Measurements from ENCODE around the gene LAMB1. TPM values are rescaled to one million over a fixed set of nuclear protein-coding genes. Genes with fewer than 3 reads are reported as not detected.
A peak's percentile ranks its signal among the peaks of the same experiment; 100 is the strongest.

The LAMB1 gene
- total and polyA plus RNA-seq, 2 of the 13 experiments (the other 11 are each of a cell fraction or from before 2014, with no cell fraction given): 109 to 124 TPM

- TF ChIP-seq TCF7L2 (IDR thresholded peaks at IDR 0.05; ENCODE audit: low read depth, low read length): no peak
- no peak for TF ChIP-seq HOXA5 (CRISPR knock-in tag; IDR thresholded peaks at IDR 0.05)
- TF ChIP-seq ZNF484 (CRISPR knock-in tag; IDR thresholded peaks at IDR 0.05; ENCODE audit: borderline replicate concordance, low read depth): no peak
- TF ChIP-seq ZNF879 (CRISPR knock-in tag; IDR thresholded peaks at IDR 0.05): no peak
- TF ChIP-seq KMT2A (CRISPR knock-in tag; IDR thresholded peaks at IDR 0.05): 0 out of 2 replicates have a peak, but pooled peaks have one; percentile 26
- TF ChIP-seq NR2F2 (IDR thresholded peaks at IDR 0.05; ENCODE audit: borderline replicate concordance, low read depth): peak; percentile 58; the same call in 1 of the 2 replicates
- TF ChIP-seq HNRNPL (IDR thresholded peaks at IDR 0.05; ENCODE audit: low read depth, low read length): no peak
- TF ChIP-seq AHDC1 (CRISPR knock-in tag; IDR thresholded peaks at IDR 0.05; ENCODE audit: borderline replicate concordance): peak; percentile 74; the same call in 1 of the 2 replicates
- no peak for TF ChIP-seq ZNF674 (CRISPR knock-in tag; IDR thresholded peaks at IDR 0.05; ENCODE audit: low read depth)
- TF ChIP-seq ZNF276 (CRISPR knock-in tag; IDR thresholded peaks at IDR 0.05; ENCODE audit: low read depth): no peak
- no peak for TF ChIP-seq ZNF850 (CRISPR knock-in tag; conservative IDR thresholded peaks at IDR 0.05)
- TF ChIP-seq ZNF260 (CRISPR knock-in tag; IDR thresholded peaks at IDR 0.05; ENCODE audit: borderline replicate concordance, low read depth): no peak
- TF ChIP-seq ZNF225 (CRISPR knock-in tag; IDR thresholded peaks at IDR 0.05): no peak
- TF ChIP-seq ZNF343 (CRISPR knock-in tag; IDR thresholded peaks at IDR 0.05): no peak
- TF ChIP-seq HHEX (CRISPR knock-in tag; IDR thresholded peaks at IDR 0.05): no peak
- no peak for TF ChIP-seq DDIT3 (CRISPR knock-in tag; IDR thresholded peaks at IDR 0.05)
- no peak for TF ChIP-seq ZNF589 (CRISPR knock-in tag; conservative IDR thresholded peaks at IDR 0.05)
- TF ChIP-seq SNRNP70 (IDR thresholded peaks at IDR 0.05; ENCODE audit: low read depth, low read length): no peak
- TF ChIP-seq KLF11 (CRISPR knock-in tag; IDR thresholded peaks at IDR 0.05): no peak
- no peak for TF ChIP-seq DMTF1 (CRISPR knock-in tag; IDR thresholded peaks at IDR 0.05)
Observed at GRCh38 chr7:107995184-107996071, 7.5 kb downstream of the LAMB1 start (continued).

All from HepG2 (cell line).